ENCODE data around the gene EPHA1. TPM values are rescaled to one million over a fixed set of nuclear protein-coding genes. Genes with fewer than 3 reads are reported as not detected.

EPHA1 gene
- total RNA-seq, 1 experiment from 2014 or later, result 0.39 TPM

DNA sequence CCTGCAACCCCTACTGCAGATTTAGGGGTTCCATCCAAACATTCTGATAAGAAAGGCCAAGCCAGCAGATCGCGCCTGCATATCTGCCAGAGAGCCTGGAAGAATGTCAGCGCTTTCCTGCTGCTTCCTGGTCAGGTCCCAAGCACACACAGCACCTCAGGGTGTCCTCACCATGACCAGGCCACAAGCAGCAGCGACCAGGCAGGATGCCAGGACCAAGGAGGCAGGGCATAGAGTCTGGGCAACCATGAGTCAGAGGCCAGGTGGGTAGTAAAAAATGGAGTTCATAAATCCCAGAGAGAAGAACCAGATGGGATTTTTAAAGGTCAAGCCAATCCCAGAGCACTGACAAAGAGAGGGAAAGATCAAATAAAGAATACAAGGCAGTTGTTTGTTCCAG, 40.7 kb downstream of the EPHA1 start:
- BruUV-seq (replicated peaks), result no TSS peak
- POLR2A ChIA-PET, result no interaction called here
- H3K27ac ChIP-seq (ENCODE audit: low read length), result no peak overlapping the region

DNA sequence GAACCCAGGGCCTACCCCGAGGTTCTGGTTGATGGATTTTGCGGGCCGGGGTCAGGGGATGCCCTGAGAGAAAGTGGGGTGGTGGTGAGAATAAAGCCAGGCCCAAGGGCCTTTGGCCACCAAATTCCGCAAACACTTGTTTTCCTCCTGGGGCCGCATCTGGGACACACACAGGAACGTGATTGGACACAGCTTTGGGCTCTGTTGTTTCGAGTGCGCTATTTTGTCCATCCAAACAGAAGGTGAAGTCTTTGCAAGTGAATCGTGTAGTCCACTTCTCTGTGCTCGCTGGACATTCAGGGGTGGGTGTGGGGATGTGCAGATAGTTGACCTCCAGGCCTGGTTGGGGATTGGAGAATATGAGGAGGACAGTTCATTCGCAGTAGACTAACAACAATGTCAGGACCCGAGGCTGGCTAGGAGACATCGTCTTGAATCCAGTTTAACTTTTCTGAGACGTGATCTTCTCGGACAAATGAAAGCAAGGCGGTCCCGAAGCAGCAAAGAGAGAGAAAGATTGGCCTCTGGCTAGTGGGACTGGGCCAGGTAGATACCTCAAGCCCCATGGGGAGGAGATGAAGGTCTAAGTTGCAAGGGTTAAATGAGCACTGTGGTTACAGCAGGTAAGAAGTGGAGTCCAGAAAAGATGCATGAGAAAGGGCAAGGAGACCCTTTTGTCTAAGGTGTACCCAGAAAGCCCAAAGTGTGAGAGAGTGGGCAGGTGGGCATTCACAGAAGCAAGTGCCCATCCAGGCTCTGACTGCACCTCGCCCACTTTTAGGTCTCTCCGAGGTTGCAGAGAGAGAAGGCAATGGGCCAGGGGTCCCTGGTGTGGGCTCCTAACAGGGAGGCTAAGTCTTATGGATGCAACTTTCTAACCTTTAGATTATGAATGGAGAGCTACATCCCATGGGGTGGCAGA, 45.4 kb downstream of the EPHA1 start:
- DNase-seq (ENCODE audit: low read depth, low spot score) (no peak), ATAC-seq (no peak)
- Histone ChIP-seq H3K27me3 (ENCODE audit: control insufficient read depth, insufficient read depth, low read length) (peaks cover 27% of the 10 kb centered on the region), H3K27ac (ENCODE audit: low read length) (no peak overlapping the region), H3K36me3 (ENCODE audit: control insufficient read depth, insufficient read depth, low read length) (no peaks in the 10 kb centered on the region), H3K4me3 (ENCODE audit: low read depth in 2 of 2, low read length in 2 of 2) (peak overlapping the region; percentile 6 to 44; a peak in 2 of 4 replicates), H3K4me1 (ENCODE audit: control insufficient read depth, insufficient read depth, low read length) (peaks cover 1% of the 10 kb centered on the region; the same call in 1 of the 2 replicates), H3K9me3 (ENCODE audit: control insufficient read depth, insufficient read depth, low read depth, low read length) (no peaks in the 10 kb centered on the region)
- TF ChIP-seq POLR2AphosphoS5 (IDR thresholded peaks at IDR 0.05; ENCODE audit: low read depth, low read length) (no peak), TCF7L2 (IDR thresholded peaks at IDR 0.05; ENCODE audit: low read depth, low read length) (no peak), SIN3A (IDR thresholded peaks at IDR 0.05; ENCODE audit: borderline replicate concordance, insufficient read depth, low read depth, low read length) (no peak)
- TF ChIP-seq, protein P1, sequence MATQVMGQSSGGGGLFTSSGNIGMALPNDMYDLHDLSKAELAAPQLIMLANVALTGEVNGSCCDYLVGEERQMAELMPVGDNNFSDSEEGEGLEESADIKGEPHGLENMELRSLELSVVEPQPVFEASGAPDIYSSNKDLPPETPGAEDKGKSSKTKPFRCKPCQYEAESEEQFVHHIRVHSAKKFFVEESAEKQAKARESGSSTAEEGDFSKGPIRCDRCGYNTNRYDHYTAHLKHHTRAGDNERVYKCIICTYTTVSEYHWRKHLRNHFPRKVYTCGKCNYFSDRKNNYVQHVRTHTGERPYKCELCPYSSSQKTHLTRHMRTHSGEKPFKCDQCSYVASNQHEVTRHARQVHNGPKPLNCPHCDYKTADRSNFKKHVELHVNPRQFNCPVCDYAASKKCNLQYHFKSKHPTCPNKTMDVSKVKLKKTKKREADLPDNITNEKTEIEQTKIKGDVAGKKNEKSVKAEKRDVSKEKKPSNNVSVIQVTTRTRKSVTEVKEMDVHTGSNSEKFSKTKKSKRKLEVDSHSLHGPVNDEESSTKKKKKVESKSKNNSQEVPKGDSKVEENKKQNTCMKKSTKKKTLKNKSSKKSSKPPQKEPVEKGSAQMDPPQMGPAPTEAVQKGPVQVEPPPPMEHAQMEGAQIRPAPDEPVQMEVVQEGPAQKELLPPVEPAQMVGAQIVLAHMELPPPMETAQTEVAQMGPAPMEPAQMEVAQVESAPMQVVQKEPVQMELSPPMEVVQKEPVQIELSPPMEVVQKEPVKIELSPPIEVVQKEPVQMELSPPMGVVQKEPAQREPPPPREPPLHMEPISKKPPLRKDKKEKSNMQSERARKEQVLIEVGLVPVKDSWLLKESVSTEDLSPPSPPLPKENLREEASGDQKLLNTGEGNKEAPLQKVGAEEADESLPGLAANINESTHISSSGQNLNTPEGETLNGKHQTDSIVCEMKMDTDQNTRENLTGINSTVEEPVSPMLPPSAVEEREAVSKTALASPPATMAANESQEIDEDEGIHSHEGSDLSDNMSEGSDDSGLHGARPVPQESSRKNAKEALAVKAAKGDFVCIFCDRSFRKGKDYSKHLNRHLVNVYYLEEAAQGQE (IDR thresholded peaks at IDR 0.05; ENCODE audit: insufficient read depth in 1 of 2, low read depth in 2 of 2, low read length in 1 of 2), result no peak
- TF ChIP-seq, protein P2, sequence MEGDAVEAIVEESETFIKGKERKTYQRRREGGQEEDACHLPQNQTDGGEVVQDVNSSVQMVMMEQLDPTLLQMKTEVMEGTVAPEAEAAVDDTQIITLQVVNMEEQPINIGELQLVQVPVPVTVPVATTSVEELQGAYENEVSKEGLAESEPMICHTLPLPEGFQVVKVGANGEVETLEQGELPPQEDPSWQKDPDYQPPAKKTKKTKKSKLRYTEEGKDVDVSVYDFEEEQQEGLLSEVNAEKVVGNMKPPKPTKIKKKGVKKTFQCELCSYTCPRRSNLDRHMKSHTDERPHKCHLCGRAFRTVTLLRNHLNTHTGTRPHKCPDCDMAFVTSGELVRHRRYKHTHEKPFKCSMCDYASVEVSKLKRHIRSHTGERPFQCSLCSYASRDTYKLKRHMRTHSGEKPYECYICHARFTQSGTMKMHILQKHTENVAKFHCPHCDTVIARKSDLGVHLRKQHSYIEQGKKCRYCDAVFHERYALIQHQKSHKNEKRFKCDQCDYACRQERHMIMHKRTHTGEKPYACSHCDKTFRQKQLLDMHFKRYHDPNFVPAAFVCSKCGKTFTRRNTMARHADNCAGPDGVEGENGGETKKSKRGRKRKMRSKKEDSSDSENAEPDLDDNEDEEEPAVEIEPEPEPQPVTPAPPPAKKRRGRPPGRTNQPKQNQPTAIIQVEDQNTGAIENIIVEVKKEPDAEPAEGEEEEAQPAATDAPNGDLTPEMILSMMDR (IDR thresholded peaks at IDR 0.05), result no peak
- ChIA-PET CTCF (no interaction called here), POLR2A (no interaction called here)
- in situ Hi-C loops (cut with HindIII; ENCODE audit: low pct_unique_long_range_greater_than_20kb, low sequenced_read_pairs) (no loop called here), intact Hi-C loops (cut with micrococcal nuclease; ENCODE audit: unreplicated experiment) (no loop called here)
- no TSS peak for BruUV-seq (replicated peaks)

More for the DNA sequence above, 40.7 kb downstream of the EPHA1 start:
- DNase-seq (ENCODE audit: low read depth, low spot score) (no peak), ATAC-seq (peak; percentile 79)
- TF ChIP-seq, protein P2 (IDR thresholded peaks at IDR 0.05), result no peak
- TF ChIP-seq, protein P1 (IDR thresholded peaks at IDR 0.05; ENCODE audit: insufficient read depth in 1 of 2, low read depth in 2 of 2, low read length in 1 of 2), result no peak
- TF ChIP-seq TCF7L2 (IDR thresholded peaks at IDR 0.05; ENCODE audit: low read depth, low read length), result no peak
- TF ChIP-seq SIN3A (IDR thresholded peaks at IDR 0.05; ENCODE audit: borderline replicate concordance, insufficient read depth, low read depth, low read length), result no peak
- TF ChIP-seq POLR2AphosphoS5 (IDR thresholded peaks at IDR 0.05; ENCODE audit: low read depth, low read length), result no peak
- Histone ChIP-seq H3K36me3 (ENCODE audit: control insufficient read depth, insufficient read depth, low read length) (no peaks in the 10 kb centered on the region), H3K4me3 (ENCODE audit: low read depth in 2 of 2, low read length in 2 of 2) (no peak overlapping the region), H3K27me3 (ENCODE audit: control insufficient read depth, insufficient read depth, low read length) (peaks cover 24% of the 10 kb centered on the region), H3K4me1 (ENCODE audit: control insufficient read depth, insufficient read depth, low read length) (peaks cover 8% of the 10 kb centered on the region; the same call in 1 of the 2 replicates), H3K9me3 (ENCODE audit: control insufficient read depth, insufficient read depth, low read depth, low read length) (no peaks in the 10 kb centered on the region)
- in situ Hi-C loops (cut with HindIII; ENCODE audit: low pct_unique_long_range_greater_than_20kb, low sequenced_read_pairs) (no loop called here), intact Hi-C loops (cut with micrococcal nuclease; ENCODE audit: unreplicated experiment) (no loop called here)
- CTCF ChIA-PET, result no interaction called here

Measured in Panc1 (cell line).